CD4-positive, alpha-beta T cell (primary cell): ENCODE results near the gene RPIA. TPM values are rescaled to one million over a fixed set of nuclear protein-coding genes. Genes with fewer than 3 reads are reported as not detected.
A peak's percentile ranks its signal among the peaks of the same experiment; 100 is the strongest.
"Not testable (repeated sequence)": the region's sequence is repeated elsewhere in the genome, so short reads cannot be mapped to it uniquely, and the experiment has no call there.

Experiments used
- ATAC-seq: fragments of 200-7000 bp; cut with Tn5 transposase; one replicate; pipeline ENCODE4 v1.10.0; 2022; ENCODE audit warnings: mild to moderate bottlenecking; ENCODE audit not compliant: poor library complexity
- CTCF ChIA-PET: fragments of 350-600 bp; sonication (Branson Sonifier 250); formaldehyde crosslinking; loops from one replicate; lab custom pipeline; 2021; ENCODE audit warnings: antibody characterized with exemption, inconsistent platforms; lab: Charles Lee
- POLR2A ChIA-PET: fragments of 350-600 bp; sonication (Branson Sonifier 250); formaldehyde crosslinking; loops from one replicate; lab custom pipeline; 2021; ENCODE audit warnings: antibody characterized with exemption, inconsistent platforms; lab: Charles Lee
- DNase-seq, 14 experiments: peaks; one replicate each; pipeline ENCODE4 v3.0.0-alpha.2; 2013 to 2020; ENCODE audit warnings: mixed read lengths in 2 of 14
- H3K27ac ChIP-seq, 2 donors: one replicate each; pipeline versions ENCODE4 v1.5.1 to v1.7.0; 2013; ENCODE audit warnings: low read length in 2 of 2, low read depth in 1 of 2, mild to moderate bottlenecking in 1 of 2
- H3K27me3 ChIP-seq, 2 experiments: 1 replicate in 1 of 2; 2 replicates in 1 of 2; pipeline versions ENCODE4 v1.6.1 to v1.7.0; 2013; ENCODE audit warnings: low read length in 2 of 2, control low read depth in 1 of 2, mild to moderate bottlenecking in 1 of 2, moderate library complexity in 1 of 2; ENCODE audit not compliant: insufficient read depth in 2 of 2, control insufficient read depth in 1 of 2
- H3K36me3 ChIP-seq: one replicate; pipeline ENCODE4 v1.6.1; 2013; ENCODE audit warnings: low read length, control low read depth; ENCODE audit not compliant: insufficient read depth
- H3K4me1 ChIP-seq: one replicate; pipeline ENCODE4 v1.6.1; 2013; ENCODE audit warnings: low read length, control low read depth; ENCODE audit not compliant: insufficient read depth
- H3K4me3 ChIP-seq: one replicate; pipeline ENCODE4 v1.5.1; 2013; ENCODE audit warnings: mild to moderate bottlenecking, low read length, moderate library complexity
- H3K9me3 ChIP-seq, 2 experiments: 1 replicate in 1 of 2; 2 replicates in 1 of 2; pipeline versions ENCODE4 v1.6.1 to v1.7.0; 2013; ENCODE audit warnings: low read length in 2 of 2, mild to moderate bottlenecking in 2 of 2, control low read depth in 1 of 2, moderate library complexity in 1 of 2; ENCODE audit not compliant: control insufficient read depth in 1 of 2, insufficient read depth in 1 of 2
- H3K27ac Mint-ChIP-seq: one replicate; pipeline ENCODE4 v1.8.0; 2020; ENCODE audit warnings: mixed read lengths
- H3K27me3 Mint-ChIP-seq: one replicate; pipeline ENCODE4 v1.8.0; 2021; ENCODE audit warnings: mixed read lengths
- H3K36me3 Mint-ChIP-seq: one replicate; pipeline ENCODE4 v1.8.0; 2021; ENCODE audit warnings: low read depth, mixed read lengths
- H3K4me1 Mint-ChIP-seq: one replicate; pipeline ENCODE4 v1.8.0; 2021; ENCODE audit warnings: low read depth, mixed read lengths
- H3K4me3 Mint-ChIP-seq: one replicate; pipeline ENCODE4 v1.8.0; 2020; ENCODE audit warnings: mild to moderate bottlenecking, mixed read lengths
- H3K9me3 Mint-ChIP-seq: one replicate; pipeline ENCODE4 v1.8.0; 2020; ENCODE audit warnings: mixed read lengths
- intact Hi-C, 2 experiments: fragments of 100-400 bp; cut with DNase I in 1 of 2; cut with micrococcal nuclease in 1 of 2; formaldehyde crosslinking; loops; one replicate each; pipeline versions ENCODE4 v1.15.1 to v1.9.0; 2023 to 2025; cut with DNase I, micrococcal nuclease
- total RNA-seq, 174 experiments: library from RNA in 2 of 174; stranded (reverse) in 2 of 174; gene quantifications; one replicate each; pipeline ENCODE4 v1.2.3 and lab custom pipeline; 2021 to 2026
- TF ChIP-seq, protein P1 (sequence below): fragments of 200-600 bp; IDR thresholded peaks from one replicate; pipeline ENCODE4 v1.8.0; 2022; ENCODE audit warnings: antibody characterized with exemption, mild to moderate bottlenecking

RPIA gene
- total RNA-seq, 2 experiments from 2014 or later = 21.6 to 24.7 TPM

- POLR2A ChIA-PET = interaction anchor here (1.0 to 1.3 kb wide), 3 partner anchors 11 to 127 kb away, joined by 4 to 7 read pairs (median 5); no protein-coding TSS in a partner anchor
- Mint-ChIP-seq H3K27me3 (no peaks in the 10 kb centered on the region), H3K27ac (peak overlapping the region; percentile 89), H3K4me3 (peak overlapping the region; percentile 62), H3K4me1 (peaks cover 59% of the 10 kb centered on the region), H3K9me3 (peaks cover 6% of the 10 kb centered on the region), H3K36me3 (peaks cover 54% of the 10 kb centered on the region)
- DNase-seq (peak in 2 of 14 experiments; percentile 45 to 46), ATAC-seq (peak; percentile 18)
- peaks cover 44% of the 10 kb centered on the region for H3K4me1 ChIP-seq
- H3K4me3 ChIP-seq = no peak overlapping the region
- H3K27ac ChIP-seq = peak overlapping the region; percentile 4 to 22
- intact Hi-C loops = loop anchor here in 1 of 2 experiments (10.0 kb wide), 1 partner anchor 60 kb away; the partner anchor contains the start of gene RPIA
- peaks cover 0 to 19% of the 10 kb centered on the region in 2 experiments for H3K9me3 ChIP-seq
- peaks cover 9% of the 10 kb centered on the region for H3K36me3 ChIP-seq
- no peaks in the 10 kb centered on the region for H3K27me3 ChIP-seq
- CTCF ChIA-PET = interaction anchor here (1.6 kb wide), 1 partner anchor 15 kb away, joined by 6 read pairs; no protein-coding TSS in a partner anchor
- TF ChIP-seq, protein P1, sequence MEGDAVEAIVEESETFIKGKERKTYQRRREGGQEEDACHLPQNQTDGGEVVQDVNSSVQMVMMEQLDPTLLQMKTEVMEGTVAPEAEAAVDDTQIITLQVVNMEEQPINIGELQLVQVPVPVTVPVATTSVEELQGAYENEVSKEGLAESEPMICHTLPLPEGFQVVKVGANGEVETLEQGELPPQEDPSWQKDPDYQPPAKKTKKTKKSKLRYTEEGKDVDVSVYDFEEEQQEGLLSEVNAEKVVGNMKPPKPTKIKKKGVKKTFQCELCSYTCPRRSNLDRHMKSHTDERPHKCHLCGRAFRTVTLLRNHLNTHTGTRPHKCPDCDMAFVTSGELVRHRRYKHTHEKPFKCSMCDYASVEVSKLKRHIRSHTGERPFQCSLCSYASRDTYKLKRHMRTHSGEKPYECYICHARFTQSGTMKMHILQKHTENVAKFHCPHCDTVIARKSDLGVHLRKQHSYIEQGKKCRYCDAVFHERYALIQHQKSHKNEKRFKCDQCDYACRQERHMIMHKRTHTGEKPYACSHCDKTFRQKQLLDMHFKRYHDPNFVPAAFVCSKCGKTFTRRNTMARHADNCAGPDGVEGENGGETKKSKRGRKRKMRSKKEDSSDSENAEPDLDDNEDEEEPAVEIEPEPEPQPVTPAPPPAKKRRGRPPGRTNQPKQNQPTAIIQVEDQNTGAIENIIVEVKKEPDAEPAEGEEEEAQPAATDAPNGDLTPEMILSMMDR = no peak
Observed at GRCh38 chr2:88754585-88755320, 63.3 kb downstream of the RPIA start.

DNA sequence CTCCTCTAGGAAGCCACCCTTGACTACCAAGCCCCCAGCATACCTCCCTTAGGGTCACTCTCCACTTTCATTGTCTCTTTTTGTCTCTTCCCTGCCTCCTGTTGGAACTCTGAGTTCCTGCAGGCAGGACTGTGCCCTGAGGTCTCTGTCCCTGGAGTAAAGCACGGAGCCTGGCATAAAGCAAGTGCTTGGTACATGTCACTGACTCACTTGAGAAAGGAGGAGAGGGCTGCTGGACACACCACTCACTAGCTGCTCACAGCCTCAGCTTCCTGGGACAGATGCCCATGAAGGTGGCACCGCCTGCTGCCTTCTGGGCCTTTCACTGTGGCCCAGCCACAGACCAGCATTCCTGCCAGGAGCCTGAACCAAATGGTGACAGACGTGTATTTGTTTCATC is 64.4 kb downstream of the RPIA start:
- Mint-ChIP-seq H3K4me3 (no peak overlapping the region), H3K27ac (peak overlapping the region; percentile 89), H3K27me3 (no peaks in the 10 kb centered on the region), H3K36me3 (peaks cover 51% of the 10 kb centered on the region), H3K9me3 (peaks cover 8% of the 10 kb centered on the region), H3K4me1 (peaks cover 59% of the 10 kb centered on the region)
- Histone ChIP-seq H3K27ac (no peak overlapping the region), H3K36me3 (peaks cover 5% of the 10 kb centered on the region), H3K4me3 (no peak overlapping the region), H3K4me1 (peaks cover 44% of the 10 kb centered on the region), H3K27me3 (no peaks in the 10 kb centered on the region), H3K9me3 (peaks cover 0 to 22% of the 10 kb centered on the region in 2 experiments)
- TF ChIP-seq, protein P1 = no peak
- ChIA-PET POLR2A (no interaction called here), CTCF (no interaction called here)
- DNase-seq = no peak
- intact Hi-C loops = loop anchor here in 1 of 2 experiments (10.0 kb wide), 1 partner anchor 61 kb away; the partner anchor contains the start of gene RPIA
- ATAC-seq = no peak

- Mint-ChIP-seq H3K36me3 (peaks cover 46% of the 10 kb centered on the region), H3K9me3 (peaks cover 8% of the 10 kb centered on the region)
Observed at GRCh38 chr2:88757025-88757424, 65.6 kb downstream of the RPIA start.

GRCh38 chr2:88758702-88759101 is 67.2 kb downstream of the RPIA start:
- CTCF ChIA-PET, H3K27me3 Mint-ChIP-seq, H3K27ac Mint-ChIP-seq, H3K27me3 ChIP-seq, H3K9me3 Mint-ChIP-seq, H3K4me3 ChIP-seq, H3K4me3 Mint-ChIP-seq, H3K27ac ChIP-seq, H3K36me3 ChIP-seq, POLR2A ChIA-PET, DNase-seq, ATAC-seq: not testable (repeated sequence)
- peaks cover 32% of the 10 kb centered on the region for H3K36me3 Mint-ChIP-seq
- H3K4me1 ChIP-seq = peaks cover 28% of the 10 kb centered on the region
- intact Hi-C loops = loop anchor here in 1 of 2 experiments (10.0 kb wide), 1 partner anchor 64 kb away; the partner anchor contains the start of gene RPIA
- peaks cover 0 to 22% of the 10 kb centered on the region in 2 experiments for H3K9me3 ChIP-seq
- H3K4me1 Mint-ChIP-seq = peaks cover 33% of the 10 kb centered on the region

More at GRCh38 chr2:88757025-88757424, 65.6 kb downstream of the RPIA start:
- no peak overlapping the region for H3K27ac ChIP-seq
- no peak overlapping the region for H3K4me3 ChIP-seq
- H3K27me3 Mint-ChIP-seq = no peaks in the 10 kb centered on the region
- intact Hi-C loops = loop anchor here in 1 of 2 experiments (10.0 kb wide), 1 partner anchor 62 kb away; the partner anchor contains the start of gene RPIA
- H3K27me3 ChIP-seq = no peaks in the 10 kb centered on the region
- peak overlapping the region; percentile 89 for H3K27ac Mint-ChIP-seq
- DNase-seq (no peak), ATAC-seq (no peak)
- no peak overlapping the region for H3K4me3 Mint-ChIP-seq
- ChIA-PET POLR2A (interaction anchor here (0.6 kb wide), 1 partner anchor 14 kb away, joined by 3 read pairs; no protein-coding TSS in a partner anchor), CTCF (no interaction called here)
- H3K4me1 Mint-ChIP-seq = peaks cover 50% of the 10 kb centered on the region
- no peaks in the 10 kb centered on the region for H3K36me3 ChIP-seq
- peaks cover 41% of the 10 kb centered on the region for H3K4me1 ChIP-seq
- H3K9me3 ChIP-seq = peaks cover 0 to 22% of the 10 kb centered on the region in 2 experiments
- TF ChIP-seq, protein P1 = no peak
